GM06990 (cell line): Measurements from ENCODE around the gene SH3TC1.

ENCODE experiments used
- DNase-seq: peaks from one replicate; pipeline ENCODE4 v3.0.0-alpha.2; 2011; ENCODE audit not compliant: insufficient read length; ENCODE audit errors: extremely low read depth
- H3K27me3 ChIP-seq: replicated peaks from 2 replicates; pipeline ENCODE4 v1.6.0; 2011; ENCODE audit warnings: low read length; ENCODE audit not compliant: control insufficient read depth, insufficient read depth
- H3K36me3 ChIP-seq: 2 replicates; pipeline ENCODE4 v1.5.1; 2011; ENCODE audit warnings: low read length; ENCODE audit not compliant: control insufficient read depth, insufficient read depth
- H3K4me3 ChIP-seq: replicated peaks from 2 replicates; pipeline ENCODE4 v1.5.1; 2011; ENCODE audit warnings: low read depth, mild to moderate bottlenecking, control low read depth, low read length
- TF ChIP-seq, protein P1 (sequence below): IDR thresholded peaks from 2 replicates; pipeline ENCODE4 v1.5.1; 2011; ENCODE audit warnings: low read length, control low read depth, mild to moderate bottlenecking, inconsistent platforms; ENCODE audit not compliant: insufficient read depth, poor library complexity, severe bottlenecking

SH3TC1 gene

DNA sequence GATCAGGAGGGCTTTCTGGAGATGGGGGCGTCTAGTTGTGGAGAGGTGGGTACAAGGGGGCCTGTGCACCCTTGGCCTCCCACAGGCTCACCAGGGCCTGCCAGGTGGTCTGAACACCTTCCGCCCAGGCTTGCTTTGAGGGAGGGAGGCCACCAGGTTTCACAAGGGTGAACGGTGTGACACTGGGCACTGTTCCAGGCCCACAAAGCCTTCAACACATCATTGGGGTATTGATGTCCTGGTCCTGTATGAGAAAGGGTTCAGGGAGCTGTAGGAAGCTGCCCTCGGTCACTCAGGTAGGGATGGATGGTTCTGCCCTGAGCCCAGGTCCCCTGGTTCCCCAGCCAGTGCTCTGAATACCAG, 76.4 kb downstream of the SH3TC1 start:
- no peak for DNase-seq
- TF ChIP-seq, protein P1, sequence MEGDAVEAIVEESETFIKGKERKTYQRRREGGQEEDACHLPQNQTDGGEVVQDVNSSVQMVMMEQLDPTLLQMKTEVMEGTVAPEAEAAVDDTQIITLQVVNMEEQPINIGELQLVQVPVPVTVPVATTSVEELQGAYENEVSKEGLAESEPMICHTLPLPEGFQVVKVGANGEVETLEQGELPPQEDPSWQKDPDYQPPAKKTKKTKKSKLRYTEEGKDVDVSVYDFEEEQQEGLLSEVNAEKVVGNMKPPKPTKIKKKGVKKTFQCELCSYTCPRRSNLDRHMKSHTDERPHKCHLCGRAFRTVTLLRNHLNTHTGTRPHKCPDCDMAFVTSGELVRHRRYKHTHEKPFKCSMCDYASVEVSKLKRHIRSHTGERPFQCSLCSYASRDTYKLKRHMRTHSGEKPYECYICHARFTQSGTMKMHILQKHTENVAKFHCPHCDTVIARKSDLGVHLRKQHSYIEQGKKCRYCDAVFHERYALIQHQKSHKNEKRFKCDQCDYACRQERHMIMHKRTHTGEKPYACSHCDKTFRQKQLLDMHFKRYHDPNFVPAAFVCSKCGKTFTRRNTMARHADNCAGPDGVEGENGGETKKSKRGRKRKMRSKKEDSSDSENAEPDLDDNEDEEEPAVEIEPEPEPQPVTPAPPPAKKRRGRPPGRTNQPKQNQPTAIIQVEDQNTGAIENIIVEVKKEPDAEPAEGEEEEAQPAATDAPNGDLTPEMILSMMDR, result no peak
- H3K4me3 ChIP-seq, result no peak overlapping the region
- peaks cover 1% of the 10 kb centered on the region for H3K27me3 ChIP-seq
- H3K36me3 ChIP-seq, result no peaks in the 10 kb centered on the region

DNA sequence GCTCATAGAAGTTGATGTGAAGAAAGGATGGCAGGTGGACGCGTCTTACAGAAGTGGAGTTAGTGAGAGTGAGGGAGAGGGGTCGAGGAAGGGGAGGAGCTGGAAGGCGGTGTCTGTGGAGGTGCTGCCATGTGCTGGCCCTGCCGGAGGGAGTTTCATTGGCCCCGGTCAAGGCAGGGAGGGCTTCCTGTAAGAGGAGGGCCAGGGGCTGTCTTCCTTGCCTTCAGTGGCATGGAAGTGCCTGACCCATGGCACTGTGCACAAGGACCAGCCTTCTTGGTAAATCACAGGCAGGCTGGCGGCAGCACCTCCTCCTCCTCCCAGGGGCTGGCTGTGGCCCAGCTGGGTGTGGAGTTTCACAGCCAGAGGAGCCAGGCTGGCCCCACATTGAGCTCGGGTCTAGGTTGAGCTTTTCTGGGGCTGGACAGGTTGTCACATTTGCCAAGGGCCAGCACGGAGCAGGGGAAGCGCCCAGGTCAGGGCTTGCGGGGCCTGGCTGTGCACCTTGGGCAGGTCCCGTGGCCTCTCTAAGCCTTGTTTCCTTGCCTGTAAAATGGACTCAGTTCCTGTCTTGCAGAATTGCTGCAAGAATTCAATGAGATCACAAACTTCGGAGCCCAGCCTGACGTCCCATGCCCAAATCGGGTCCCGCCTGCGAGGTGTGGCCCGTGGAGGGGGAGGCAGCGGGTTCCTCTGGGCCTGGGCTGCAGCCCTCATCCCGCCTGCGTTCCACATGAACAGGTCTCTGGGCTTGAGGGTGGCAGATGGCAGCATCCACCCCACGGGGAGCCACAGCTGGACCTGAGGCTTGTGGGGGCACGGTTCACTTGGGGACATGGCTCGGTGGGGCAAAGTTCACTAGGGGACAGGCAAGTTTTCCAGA, 77.5 kb downstream of the SH3TC1 start:
- no peak for DNase-seq
- Histone ChIP-seq H3K4me3 (no peak overlapping the region), H3K27me3 (peaks cover 1% of the 10 kb centered on the region), H3K36me3 (no peaks in the 10 kb centered on the region)
- TF ChIP-seq, protein P1, result no peak

DNA sequence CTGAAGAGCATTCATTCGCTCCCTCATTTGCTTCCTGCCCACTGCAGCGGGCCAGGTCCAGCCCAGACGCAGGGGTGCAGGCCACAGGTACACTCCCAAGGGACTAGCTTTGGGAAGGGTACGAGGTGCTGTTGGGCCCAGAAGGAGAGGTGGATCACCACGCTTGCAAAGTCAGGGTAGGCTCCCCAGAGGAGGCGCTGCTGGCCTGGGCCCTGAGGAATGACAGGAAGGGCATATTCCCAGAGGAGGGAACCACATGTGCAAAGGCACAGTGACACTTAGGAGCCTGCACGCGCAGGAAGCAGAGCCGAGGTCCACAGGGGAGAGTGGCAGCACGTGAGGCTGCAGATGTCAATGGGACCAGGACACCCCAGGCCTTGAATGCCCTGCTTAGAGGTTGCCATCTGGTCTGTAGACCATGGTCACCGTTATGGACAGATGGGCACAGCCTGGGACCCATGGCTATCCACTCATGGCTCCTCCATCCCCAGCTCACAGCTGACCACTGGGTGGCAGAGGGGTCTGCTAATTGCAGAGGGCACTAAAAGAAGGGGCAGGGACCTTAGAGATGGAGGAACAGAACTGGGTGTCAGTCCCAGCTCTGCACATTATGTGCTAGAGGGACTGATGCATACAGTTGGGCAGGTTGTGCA, 78.4 kb downstream of the SH3TC1 start:
- DNase-seq, result no peak
- TF ChIP-seq, protein P1, result no peak
- H3K27me3 ChIP-seq, result peaks cover 1% of the 10 kb centered on the region
- no peak overlapping the region for H3K4me3 ChIP-seq
- no peaks in the 10 kb centered on the region for H3K36me3 ChIP-seq

DNA sequence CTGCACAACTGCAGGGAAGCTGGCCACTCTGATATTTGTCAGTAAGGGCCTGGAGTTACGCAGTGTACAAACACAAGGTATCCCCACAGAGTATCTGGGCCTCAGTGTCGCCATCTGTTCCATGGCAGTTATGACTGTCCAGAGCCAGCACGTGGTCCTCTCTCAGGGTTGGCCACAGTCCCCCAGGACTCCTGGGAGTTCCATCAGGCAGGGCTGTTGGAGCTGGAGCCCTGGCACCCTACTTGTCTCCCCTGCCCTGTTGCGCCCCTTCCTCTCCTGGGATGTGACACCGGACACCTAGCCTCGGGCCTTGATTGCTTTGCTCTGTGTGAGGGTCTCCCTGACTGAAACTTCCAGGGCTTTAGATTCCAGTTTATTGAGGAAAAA, 78.9 kb downstream of the SH3TC1 start:
- DNase-seq, result no peak

DNA sequence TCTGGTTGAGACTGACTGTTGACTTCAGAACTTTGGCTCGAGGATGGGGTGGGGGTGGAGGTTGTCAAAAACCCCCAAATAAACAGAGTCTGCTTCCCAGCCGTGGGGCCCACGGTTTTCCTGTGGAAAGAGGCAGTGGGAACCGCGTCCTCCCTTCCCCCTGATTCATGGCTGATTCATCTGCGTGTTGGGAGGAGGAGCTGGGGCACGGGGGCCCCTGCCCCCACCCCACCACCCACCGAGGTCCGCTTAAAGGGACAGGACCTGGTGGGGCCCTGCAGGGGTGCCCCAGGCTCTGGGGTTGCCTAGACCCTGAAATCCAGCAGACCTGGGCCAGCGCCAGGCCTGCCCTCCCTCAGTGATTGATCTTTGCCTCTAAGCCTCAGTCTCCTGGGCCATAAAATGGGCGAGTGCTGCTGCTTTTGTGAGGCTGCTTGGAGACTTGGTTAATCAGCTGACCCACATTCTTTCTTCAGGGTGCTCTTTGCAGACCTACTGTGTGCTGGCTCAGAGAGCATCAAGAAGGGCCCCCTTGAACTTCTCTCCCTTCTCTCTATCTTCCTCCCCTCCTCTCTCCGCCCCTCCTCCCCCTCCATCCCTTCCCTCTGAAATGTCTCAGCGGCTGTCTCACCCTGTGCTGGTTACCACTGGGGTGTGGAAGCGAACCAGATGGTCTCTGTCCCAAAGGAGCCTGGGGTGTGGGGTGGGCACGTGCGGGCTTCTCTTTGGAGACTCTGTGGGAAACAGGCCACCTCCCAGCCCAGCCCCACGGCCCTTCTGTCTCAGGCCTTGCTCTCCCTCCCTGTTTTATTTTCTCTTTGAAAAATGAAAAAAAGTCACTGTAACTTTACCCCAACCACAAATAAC, 79.6 kb downstream of the SH3TC1 start:
- no peaks in the 10 kb centered on the region for H3K36me3 ChIP-seq
- TF ChIP-seq, protein P1, result no peak
- no peak overlapping the region for H3K4me3 ChIP-seq
- peaks cover 1% of the 10 kb centered on the region for H3K27me3 ChIP-seq
- DNase-seq, result no peak

More for the DNA sequence above, 78.9 kb downstream of the SH3TC1 start:
- no peak overlapping the region for H3K4me3 ChIP-seq
- H3K36me3 ChIP-seq, result no peaks in the 10 kb centered on the region
- peaks cover 1% of the 10 kb centered on the region for H3K27me3 ChIP-seq
- TF ChIP-seq, protein P1, result no peak
